ENCODE data around the gene CTXND1.

CTXND1 gene

DNA sequence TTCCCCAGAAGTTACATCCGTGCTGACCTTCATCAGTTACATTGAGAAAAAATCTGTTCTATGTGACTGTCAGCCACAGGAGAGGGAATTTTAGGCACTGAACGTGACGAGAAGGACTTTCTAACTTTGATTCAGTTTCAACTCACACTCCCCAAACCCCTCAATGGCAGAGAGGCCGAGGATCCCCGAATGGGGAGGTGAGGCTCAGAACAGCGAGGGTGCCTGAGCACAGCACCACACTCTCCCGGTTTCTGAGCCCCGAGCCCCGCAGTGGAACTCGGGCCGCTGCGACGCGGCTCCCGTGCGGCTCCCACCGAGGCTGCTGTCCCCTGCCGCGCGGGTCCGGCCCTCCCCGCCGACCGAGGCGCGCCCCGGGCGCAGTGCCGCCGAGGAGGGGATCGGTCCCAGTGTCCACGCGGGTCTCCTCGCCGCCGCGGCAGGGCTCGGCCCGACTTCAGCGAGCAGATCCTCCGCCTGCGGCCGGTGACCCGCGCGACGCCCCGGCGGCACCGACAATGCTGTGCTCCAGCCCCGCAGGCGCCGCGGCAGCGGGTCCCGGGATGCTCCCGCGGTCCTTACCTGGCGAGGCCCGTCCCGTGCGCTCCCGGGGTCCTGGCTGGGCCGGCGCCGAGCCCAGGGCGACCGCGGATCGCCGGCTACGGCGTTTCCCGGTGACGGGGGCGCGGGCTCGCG lies 439 bp downstream of the CTXND1 start:
- no peak for DNase-seq

DNA sequence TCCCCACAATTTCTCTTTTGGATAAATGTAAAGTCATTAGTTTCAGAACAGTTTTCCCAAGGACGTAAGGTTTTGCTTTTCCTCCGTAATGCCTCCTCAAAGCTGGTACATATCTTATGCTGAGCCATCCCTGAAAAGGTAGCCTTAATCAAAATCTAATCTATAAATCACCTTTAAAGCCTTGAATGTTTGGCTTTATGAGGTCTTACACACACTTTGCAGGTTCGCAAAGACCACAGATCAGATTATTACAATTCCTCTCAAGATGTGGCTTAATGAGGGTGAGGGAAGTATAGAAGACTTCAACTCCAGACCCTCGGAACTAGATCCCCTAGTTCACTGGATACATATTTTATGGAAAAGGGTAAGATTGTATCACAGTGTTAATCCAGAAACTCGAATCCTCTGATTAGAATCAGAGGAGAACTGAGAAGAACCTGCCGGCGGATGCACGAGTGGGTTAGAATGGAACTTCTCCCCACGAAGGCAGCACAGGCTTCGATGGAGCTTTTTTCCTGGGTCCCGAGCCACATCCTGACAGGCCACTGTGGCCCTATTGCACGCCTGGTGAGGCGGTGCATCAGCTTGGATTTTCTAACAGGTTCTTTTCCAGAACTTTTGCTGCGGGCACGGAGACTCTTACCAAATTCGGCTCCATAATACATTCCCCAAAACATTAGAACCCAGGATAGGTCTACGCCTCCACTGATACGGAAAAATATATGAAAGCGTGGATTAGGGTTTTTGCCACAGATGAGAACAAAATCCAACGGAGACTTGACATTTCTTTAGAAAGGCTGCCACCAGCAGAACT lies 1.2 kb downstream of the CTXND1 start:
- DNase-seq: no peak

DNA sequence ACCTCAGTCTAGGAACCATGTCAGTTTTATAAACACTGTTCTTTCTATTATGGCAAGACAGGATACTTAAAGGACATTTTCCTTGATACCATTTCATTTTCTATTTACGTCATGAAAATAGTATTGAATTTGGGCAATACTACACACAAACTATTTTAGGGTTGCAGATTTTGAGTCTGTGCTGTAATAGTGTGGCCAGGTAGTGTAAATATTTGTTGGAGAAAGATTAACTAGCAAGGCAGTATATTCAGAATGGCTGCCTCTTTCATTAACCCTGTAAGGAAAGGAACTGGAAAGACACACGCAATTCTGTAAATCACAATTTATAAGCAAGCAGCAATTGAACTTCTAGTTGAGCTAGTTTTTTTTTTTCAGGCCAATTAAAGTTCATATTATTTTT lies 2.0 kb downstream of the CTXND1 start:
- no peak for DNase-seq

DNA sequence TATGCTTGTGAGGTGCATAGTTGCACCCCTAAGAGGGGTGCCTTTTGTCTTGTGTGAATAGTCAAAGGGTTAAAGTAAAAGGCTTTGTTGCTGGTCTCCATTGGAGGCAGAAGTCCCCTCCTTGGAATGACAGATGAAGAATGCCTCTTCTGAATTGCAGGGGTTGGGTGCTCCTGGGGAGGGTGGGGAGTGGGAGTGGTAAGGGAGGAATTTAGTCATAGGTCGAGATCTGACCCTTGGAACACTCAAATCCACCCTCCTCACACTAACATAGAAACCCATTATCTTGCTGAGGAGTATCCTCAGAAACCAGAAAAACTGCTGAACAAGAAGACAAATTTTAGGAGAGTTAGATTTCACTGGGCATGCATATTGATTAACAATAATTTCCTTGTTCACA lies 4.7 kb downstream of the CTXND1 start:
- no peak for DNase-seq

DNA sequence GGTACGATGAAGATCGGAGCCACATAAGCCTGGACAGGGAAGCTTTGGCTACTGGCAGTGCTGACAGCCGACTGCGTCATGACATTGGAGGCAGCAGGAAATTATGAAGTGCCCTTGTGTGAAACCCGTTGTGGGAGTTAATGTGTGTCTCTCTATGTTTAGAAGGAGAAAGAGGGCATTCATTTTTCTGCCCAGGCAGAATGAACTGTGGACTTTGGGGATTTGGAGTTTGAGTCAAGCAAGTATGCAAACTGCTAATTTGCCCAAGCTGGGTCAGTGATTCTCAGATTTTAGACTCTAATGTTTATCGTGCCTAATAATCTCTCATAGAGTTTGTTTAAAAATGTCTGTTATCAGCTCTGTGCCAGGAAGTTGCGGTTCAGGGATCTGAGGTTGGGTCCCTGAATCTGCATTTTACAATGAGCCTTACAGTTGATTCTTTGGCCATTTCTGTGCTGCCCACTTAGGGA lies 5.6 kb downstream of the CTXND1 start:
- DNase-seq: no peak

DNA sequence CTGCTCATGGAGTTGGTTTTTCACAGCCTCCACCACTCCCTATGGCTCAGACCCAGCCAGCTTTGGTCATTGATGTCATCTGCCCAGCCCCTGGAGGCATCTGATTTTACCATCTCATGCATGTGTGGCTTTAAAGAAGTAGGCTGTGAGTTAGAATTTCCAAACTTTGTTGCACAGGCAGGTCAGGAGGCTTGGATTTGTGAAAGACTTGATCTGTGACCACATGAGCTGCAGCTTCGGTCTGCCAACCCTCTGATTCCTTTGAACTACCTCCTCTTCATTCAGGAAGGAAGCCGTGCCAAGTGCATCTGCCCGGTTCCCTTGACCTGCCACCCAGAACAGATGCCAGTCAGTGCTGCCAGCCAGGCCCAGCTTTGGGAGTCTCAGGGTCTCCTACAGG lies 9.2 kb downstream of the CTXND1 start:
- DNase-seq: no peak

DNA sequence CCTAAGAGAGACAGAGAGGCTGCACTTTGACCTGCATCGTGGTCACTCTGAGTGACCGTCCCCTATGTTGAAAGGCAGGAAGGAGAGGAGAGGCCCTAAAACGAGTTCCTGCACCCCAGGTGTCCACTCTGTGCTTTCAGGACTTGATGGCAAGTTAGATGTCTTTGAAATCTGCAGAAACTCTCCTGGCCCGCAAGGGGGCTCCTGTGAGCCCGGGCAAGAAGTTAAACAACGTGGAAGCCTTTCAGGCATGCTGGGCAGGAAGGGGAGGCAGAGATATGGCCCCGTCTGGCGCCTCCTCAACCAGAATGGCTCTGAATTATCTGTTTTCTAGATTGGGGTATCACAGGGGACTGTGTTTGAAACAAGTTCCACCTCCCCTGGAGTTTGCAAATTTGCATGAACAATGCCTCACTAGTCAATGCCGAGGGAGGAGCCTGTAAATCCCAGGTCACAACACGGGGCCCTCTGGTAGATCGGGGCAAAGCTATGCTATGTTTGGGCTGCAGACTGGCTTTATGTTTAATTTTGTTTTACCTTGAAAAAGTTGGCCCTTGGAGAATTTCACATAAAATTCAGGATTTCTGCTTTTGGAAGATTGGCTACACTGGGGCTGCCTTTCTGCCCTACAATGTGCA lies 9.8 kb downstream of the CTXND1 start:
- no peak for DNase-seq

DNA sequence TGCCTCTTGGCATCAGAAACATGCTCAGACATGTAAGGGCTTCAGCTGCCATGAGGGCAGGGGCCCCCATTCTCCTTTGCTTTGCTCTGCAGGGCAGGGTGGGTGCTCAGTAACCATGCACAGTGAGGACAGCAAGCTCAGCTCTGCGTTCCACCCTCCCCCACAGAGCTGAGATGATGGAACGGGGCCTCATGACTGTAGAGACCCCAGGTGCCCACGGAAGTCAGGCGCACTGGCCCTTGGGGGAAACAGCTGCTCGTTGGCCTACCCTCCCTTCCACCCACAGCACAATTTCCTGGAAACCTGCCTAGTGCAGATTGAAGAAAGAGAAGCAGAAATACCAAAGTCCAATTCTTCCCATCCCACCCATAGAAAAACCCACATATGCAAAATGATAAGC lies 10.5 kb downstream of the CTXND1 start:
- DNase-seq: no peak

DNA sequence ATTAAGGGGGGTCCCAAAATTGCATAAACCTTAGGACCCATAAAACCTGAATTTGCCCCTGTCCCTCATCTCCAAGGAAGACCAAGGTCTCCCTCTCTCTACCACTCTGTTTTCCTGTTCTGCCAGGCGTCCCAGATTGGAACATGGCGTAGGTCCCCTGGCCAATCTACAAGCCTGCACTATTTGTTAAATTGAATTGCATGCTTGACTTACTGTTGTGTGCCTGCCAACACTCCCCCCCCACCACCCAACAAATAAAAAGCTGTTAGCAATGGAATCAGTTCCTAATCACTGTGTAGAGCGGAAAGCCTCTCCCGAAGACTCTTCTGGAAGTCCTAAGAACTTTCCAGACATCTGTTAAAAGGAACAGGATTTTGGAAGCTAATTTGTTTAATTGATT lies 11.7 kb downstream of the CTXND1 start:
- DNase-seq: no peak

DNA sequence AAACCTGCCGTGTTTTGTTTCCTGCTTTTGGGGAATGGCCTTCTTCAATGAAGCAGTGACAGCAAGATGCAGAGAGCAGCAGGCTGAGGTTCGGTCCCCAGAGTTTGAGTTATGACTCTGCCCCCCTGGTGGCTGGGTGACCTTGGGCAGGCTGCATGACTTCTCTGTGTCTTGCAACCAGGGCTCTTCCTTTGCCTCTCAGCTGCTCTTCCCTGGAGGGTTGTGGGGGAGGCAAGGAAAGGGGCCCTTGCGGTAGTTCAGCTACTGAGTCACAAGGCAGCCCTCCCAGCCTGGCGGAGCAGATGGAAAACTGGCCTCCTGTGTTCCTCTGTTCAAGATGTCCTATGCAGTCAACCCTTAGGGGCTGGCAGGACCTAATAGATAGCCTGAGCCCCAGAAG lies 17.1 kb downstream of the CTXND1 start:
- no peak for DNase-seq

DNA sequence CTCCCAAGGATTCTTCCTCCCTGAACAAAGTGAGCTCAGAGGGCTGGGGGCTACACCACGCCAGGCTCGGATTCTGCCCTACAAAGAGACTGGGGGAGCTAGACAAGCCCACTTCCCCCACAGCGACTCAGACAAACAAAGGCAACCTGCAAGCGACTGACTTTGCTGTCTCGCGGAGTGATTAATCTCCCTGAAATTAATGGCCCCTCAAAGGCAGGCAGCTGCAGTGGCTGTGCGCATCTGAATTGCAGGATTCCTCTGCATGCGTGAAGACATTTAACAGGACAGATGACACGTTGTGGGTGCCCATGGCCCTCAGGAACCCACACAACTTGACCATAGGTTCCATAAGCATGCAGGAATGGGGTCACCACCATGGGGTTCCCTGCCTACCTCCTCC lies 18.4 kb downstream of the CTXND1 start:
- no peak for DNase-seq

DNA sequence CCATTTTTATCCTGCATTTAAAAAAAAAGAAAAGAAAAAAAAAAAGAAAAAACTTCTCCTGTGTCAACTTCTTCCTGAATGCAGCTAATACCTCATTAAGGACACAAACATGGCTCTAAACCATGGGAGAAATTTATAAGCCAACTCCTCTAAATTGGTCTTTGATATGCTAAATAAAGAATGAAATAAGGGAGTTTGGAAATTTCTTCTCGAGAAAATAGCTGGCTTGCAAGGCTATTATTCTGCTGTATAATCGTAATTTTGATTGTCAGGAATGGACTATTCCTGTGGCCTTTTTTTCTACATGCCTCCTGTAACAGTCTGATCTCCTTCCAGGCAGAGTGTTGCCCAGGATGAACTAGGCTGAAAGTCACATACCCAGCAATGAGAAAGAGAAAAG lies 20.6 kb downstream of the CTXND1 start:
- DNase-seq: no peak

DNA sequence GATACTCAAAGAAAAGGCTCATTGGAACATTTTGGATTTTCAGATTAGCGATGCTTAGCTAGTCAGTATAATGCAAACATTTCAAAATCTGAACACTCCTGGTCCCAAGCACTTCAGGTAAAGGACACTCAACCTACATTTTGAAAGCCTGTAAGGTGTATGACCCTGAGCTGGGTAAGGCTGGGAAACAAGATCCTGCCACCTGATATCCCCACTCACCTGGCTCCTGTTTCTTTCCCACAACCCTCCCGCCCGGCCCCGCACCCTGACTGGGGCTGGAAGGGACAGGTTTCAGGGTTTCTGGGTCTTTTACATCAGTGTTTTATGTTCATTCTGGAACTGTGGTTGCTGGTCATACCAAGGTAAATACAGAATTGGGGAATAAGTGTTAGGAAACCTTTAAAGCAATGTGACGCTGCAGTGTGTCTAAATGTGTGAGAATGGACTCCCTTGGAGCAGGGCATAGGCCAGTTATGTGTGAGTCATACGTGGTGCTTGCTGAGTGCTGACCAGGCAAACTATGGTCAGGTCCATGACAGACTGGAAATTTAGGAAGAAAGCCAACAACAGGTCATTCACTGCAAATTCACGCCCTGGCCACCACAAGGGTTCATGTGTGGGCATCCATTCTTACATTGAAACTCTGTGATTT lies 22.9 kb downstream of the CTXND1 start:
- DNase-seq: no peak

DNA sequence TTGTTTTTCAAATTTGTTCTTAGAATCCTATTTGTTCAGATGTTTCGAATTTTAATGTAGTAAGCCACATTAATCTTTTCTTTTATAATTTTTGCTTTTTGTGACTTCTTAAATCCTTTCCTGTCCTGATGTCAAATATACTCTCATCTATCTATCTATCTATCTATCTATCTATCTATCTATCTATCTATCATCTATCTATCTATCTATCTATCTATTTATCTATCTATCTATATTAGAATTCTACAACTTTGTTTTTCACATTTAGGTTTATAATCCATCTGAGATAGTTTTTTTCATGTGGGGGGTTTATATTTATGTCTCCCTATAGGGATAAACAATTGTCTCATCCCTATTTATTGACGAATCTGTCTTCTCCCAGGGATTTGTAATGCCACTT lies 32.1 kb downstream of the CTXND1 start:
- DNase-seq: no peak

DNA sequence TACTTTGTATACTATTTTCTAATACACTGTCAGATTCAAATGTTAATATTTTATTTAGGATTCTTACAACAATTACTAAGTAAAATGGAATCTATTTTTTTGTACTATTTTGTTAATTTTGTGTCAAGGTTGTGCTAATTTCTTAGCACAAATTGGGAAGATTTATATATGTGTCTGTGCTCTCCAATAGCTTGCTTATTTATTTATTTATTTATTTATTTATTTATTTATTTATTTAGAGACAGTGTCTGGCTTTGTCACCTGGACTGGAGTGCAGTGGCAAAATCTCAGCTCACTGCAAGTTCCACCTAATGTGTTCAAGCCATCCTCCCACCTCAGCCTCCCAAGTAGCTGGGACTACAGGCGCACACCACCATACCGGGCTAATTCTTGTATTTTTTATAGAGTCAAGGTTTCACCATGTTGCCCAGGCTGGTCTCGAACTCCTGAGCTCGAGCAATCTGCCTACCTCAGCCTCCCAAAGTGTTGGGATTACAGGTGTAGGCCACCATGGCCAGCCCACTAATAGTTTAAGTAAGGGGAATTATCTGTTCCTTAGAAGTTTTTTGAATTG lies 34.6 kb downstream of the CTXND1 start:
- no peak for DNase-seq

DNA sequence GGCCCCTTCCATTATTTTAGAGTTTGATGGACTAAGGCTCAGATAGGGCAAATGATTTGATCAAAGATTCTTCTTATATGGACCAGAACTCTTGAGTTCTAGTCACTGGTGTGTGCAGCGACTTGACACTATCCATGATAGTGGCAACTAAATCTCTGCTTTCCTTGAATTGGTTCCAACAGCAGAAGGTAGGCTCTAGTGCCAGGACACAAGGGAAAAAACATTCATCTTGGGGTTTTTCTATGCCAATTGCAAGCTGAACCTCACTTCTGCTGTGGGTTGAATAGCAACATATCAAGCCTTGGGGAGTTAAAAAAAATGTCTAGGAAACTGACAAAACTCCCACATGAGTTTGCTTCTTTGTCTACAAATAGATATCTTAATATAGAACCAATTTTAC lies 35.1 kb downstream of the CTXND1 start:
- DNase-seq: no peak

DNA sequence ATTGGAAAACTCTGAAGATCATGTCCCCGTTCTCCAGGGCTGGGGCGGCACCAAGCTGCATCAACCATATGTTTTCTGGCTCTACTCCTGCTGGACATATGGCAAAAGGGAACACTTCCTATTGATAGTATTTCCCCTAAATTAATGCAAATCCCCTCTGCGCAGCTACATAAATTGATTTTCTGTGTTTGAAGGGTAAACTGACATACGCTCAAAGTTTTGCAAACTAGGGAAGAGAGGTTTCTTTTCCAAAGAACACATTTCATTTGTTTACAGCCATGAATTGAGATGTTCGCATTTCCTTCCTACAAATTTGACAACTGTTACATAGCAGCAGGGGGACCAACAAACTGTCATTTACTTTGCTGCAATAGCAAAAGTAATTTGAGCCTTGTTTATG lies 35.9 kb downstream of the CTXND1 start:
- no peak for DNase-seq

DNA sequence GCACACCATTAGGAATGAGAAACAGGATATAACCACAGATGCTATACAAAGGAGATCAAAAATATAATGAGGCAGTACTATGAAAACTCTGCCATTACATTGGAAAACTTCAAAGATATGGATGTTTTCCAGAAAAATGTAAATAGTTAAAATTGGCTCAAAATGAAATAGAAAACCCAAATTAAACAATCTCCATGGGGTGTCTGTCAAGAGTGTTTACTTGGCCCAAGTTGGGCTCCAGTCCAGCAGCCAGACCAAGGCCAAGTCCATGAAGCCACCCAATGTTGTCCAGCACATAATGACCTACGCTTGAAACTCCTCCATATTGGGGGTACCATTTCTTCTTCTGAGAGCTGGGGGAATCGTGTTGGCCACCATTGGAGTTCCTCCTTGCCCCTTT lies 37.1 kb downstream of the CTXND1 start:
- DNase-seq: no peak

DNA sequence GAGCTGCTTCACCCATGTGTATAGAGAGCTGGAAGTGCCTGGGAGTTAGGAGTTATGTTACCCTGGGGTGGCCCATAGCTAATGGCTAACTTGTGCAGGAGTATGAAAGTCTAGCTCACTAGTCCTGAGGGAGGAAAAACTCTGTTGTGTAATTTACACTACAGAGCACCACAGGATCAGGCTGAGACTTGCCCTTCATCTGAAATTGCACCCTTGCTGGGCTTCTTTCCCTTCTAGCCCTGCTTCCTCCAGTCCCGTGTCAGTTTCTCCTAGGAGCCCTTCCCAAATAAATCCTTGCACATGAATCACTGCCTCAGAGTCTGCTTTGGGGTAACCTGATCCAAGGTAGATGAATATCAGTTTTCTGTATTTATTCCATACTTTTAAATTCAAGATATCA lies 40.0 kb downstream of the CTXND1 start:
- DNase-seq: no peak

DNA sequence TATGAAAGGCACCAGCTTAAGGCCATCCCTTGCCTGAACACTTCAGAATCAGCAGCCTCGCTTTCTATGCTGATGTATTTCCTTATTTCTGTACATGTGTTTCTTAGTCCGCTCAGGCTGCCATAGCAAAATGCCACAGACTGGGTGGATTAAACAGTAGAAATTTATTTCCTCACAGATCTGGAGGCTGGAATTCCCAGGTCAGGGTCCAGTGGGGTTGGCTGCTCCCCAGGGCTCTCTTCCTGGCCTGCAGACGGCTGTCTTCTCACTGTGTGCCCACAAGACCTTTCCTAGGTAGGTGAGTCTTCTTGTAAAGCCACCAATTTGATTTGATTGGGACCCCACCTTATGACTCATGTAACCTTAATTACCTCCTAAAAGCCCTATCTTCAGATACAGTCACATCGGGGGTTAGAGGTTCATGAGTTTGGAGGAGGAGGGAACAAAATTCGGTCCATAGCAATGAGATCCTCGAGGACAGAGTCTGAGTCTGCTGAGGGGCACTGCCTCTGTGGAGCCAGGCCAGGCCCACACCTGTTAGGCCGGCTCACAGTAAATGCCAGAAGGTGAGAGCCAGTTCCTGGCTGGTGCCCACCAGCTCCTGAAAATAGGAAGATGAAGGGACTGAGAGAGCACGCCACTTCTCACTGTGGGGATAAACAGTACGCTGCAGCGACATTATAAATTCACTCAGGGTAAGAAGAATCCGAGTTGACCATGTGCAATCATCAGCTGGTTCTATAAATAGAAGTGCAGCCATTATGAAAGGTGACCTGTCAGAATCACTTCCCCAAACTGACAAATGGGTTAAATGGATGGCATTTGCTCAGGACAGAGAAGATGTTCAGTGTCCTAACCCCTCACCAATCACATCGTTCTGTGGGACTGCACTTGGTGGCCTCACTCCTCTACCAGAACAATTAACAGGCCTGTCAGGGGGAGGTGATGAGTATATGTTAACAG lies 41.1 kb downstream of the CTXND1 start:
- DNase-seq: no peak

DNA sequence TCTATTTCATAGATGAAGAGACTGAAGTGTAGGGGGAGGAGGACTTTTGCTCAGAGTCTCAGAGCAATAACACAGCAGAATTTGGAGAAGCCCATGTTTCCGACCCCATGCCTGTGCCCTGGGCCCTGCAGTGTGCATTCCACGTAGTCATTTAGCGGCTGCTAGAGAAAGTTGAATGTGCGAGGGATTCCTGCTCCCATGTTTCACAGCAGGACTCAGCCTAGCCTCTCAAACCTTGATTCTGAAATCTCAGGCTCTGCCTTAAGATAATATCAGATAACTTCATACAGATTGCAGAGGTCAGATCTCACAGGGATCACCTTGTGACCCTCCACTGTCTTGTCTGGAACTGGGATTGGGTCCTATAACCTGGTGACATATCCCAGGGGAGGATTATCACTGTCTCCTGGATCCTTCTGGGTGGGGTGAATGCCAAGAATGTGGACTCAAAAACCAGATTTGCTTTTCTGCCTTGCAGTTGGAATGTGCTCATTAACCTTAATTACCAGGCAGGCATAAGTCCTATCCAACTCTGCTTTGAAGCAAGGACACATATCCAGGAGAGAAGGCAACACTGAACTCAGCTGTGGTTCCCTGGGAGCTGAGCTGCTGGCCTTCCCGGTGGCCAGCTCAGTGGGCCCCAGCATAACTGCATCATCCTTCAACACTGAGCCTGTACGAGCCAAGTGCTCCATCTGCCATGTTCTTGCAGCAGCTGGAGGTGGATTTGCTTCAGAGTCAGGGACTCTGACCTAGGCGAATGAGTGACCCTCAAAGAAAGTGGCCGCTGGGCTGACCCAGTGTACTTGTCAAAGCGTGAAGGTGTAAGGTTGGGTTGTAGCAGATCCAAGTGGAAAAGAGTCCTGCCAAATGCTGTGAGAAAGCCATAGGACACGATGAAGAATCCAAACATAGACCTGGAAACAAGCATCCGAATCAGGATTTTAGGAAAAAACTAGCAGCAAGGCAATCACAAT lies 43.0 kb downstream of the CTXND1 start:
- no peak for DNase-seq
